ENCODE data around the gene TSPO. TPM values are rescaled to one million over a fixed set of nuclear protein-coding genes. Genes with fewer than 3 reads are reported as not detected.

The TSPO gene
- total RNA-seq, 1 experiment from 2014 or later, result 604 TPM

Other genes starting within 250 kb of the TSPO start
- 66.3 and 66.8 TPM in 2 replicates for gene PACSIN2, start 136.4 kb upstream of the TSPO start, total RNA-seq (2014; rRNA removed)
- gene TTLL1, start 62.2 kb upstream of the TSPO start, total RNA-seq (2014; rRNA removed), result 13.1 and 13.5 TPM in 2 replicates
- not detected in 2 replicates for gene BIK, start 40.8 kb upstream of the TSPO start, total RNA-seq (2014; rRNA removed)
- 21.1 and 21.7 TPM in 2 replicates for gene MCAT, start 8.2 kb upstream of the TSPO start, total RNA-seq (2014; rRNA removed)
- 52.8 and 58.9 TPM in 2 replicates for gene TTLL12, start 35.6 kb downstream of the TSPO start, total RNA-seq (2014; rRNA removed)
- gene SCUBE1, start 191.8 kb downstream of the TSPO start, total RNA-seq (2014; rRNA removed), result not detected in 2 replicates

Measured in LHCN-M2 (cell line).